ENCODE measurements around the gene GOLGA6L24. TPM values are rescaled to one million over a fixed set of nuclear protein-coding genes. Genes with fewer than 3 reads are reported as not detected.

Gene GOLGA6L24, protein sequence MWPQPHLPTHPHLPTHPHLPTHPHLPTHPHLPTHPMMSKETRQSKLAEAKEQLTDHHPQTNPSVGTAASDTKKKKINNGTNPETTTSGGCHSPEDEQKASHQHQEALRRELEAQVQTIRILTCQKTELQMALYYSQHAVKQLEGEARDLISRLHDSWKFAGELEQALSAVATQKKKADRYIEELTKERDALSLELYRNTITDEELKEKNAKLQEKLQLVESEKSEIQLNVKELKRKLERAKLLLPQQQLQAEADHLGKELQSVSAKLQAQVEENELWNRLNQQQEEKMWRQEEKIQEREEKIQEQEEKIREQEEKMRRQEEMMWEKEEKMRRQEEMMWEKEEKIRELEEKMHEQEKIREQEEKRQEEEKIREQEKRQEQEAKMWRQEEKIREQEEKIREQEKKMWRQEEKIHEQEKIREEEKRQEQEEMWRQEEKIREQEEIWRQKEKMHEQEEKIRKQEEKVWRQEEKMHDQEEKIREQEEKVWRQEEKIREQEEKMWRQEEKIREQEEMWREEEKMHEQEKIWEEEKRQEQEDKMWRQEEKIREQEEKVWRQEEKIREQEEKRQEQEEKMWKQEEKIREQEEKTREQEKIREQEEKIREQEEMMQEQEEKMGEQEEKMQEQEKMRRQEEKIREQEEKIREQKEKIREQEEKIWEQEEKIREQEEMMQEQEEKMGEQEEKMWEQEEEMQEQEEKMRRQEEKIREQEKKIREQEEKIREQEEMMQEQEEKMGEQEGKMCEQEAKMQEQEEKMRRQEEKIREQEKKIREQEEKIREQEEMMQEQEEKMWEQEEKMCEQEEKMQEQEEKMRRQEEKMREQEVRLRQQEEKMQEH
- not detected for total RNA-seq

DNA sequence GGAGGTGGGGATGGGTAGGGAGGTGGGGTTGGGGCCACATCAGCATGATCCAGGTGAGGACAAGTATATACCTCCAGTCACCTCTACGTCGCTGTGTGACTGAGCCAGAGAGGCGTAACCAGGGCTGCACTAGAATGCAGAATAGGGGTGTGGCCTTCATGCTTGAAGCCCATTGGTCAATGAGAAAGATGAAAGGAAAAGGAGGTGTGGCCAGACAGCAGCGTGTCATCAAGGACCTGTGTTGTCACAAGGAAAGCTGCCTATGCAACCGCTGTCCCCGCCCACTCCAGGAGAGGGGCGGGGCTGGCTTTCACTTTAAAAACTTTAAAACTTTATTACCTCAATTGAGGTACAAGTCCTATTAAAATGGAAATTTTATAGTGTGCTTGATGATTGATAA, at the start of gene GOLGA6L24:
Gene GOLGA6L24, minus strand, starts transcription at position 101 of the 400 bp plus-strand sequence. Its CDS starts 61 bp downstream, at position 40.

GRCh38 chr15:28378364-28378763, 20.5 kb upstream of the GOLGA6L24 start, which contains the start of gene GOLGA8F:
TSS of gene GOLGA8F (plus strand) at chr15:28378664. CDS start at chr15:28378762, 98 bp downstream.

DNA sequence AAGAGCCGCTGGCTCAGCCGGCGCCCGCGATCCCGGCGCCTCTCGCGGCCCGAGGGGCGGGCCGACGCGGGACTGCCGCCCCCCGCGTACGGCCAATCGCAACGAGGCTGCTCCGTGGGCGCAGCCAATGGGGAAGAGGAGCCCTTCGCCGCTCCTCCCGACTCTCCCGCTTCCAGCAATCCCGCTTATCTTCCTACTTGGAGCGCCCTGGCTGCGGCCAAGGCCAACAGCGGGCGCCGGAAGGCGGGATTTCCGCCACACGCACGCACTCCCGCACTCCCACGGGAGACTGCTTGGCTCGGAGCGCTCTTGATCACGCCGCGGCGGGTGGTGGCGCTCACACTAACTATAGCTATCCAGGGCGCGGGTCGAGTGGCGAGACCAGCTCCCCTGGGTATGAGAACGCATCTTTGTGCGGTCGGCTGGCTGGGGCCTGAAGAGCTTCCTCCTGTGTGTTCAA, 35.7 kb downstream of the GOLGA6L24 start, which contains the start of gene HERC2:
Gene HERC2, minus strand, starts transcription at position 51 of the 460 bp plus-strand sequence. CDS start 746 bp downstream, outside the sequence.

Small RNAs within 50 kb of the gene (small RNA-seq; reads per million reads assigned to genes)
- gene AC091304.5 (ENCODE audit: low replicate concordance) (not detected), gene RN7SL238P (ENCODE audit: low replicate concordance) (not detected)

Other genes starting within 250 kb of the GOLGA6L24 start
- gene HERC2, start 35.9 kb downstream of the GOLGA6L24 start, total RNA-seq = 128 TPM
- gene GOLGA8F, start 20.6 kb upstream of the GOLGA6L24 start, total RNA-seq = not detected
- not detected for gene GOLGA8G, start 174.9 kb upstream of the GOLGA6L24 start, total RNA-seq
- not detected for gene GOLGA6L25, start 195.5 kb upstream of the GOLGA6L24 start, total RNA-seq